CD8-positive, alpha-beta memory T cell (primary cell): ENCODE measurements around the gene IL1RAPL1. TPM values are rescaled to one million over a fixed set of nuclear protein-coding genes. Genes with fewer than 3 reads are reported as not detected.
A peak's percentile ranks its signal among the peaks of the same experiment; 100 is the strongest.

Source experiments
- CTCF ChIA-PET: fragments of 350-600 bp; sonication (Branson Sonifier 250); formaldehyde crosslinking; loops from one replicate; lab custom pipeline; 2021; ENCODE audit warnings: antibody characterized with exemption; lab: Charles Lee
- POLR2A ChIA-PET: fragments of 350-600 bp; sonication (Branson Sonifier 250); formaldehyde crosslinking; loops from one replicate; lab custom pipeline; 2021; ENCODE audit warnings: antibody characterized with exemption; lab: Charles Lee
- DNase-seq, 5 donors: peaks; one replicate each; pipeline versions ENCODE4 v3.0.0 to v3.0.0-alpha.2; 2020 to 2022; ENCODE audit warnings: mixed read lengths in 1 of 5
- H3K27ac ChIP-seq: one replicate; pipeline ENCODE4 v1.7.0; 2013; ENCODE audit warnings: low read depth, mild to moderate bottlenecking, low read length, moderate library complexity
- H3K27me3 ChIP-seq: 2 replicates; pipeline ENCODE4 v1.7.0; 2013; ENCODE audit warnings: low read length, mild to moderate bottlenecking; ENCODE audit not compliant: insufficient read depth, poor library complexity, severe bottlenecking
- H3K36me3 ChIP-seq: 2 replicates; pipeline ENCODE4 v1.7.0; 2013; ENCODE audit warnings: mild to moderate bottlenecking, low read length, moderate library complexity; ENCODE audit not compliant: insufficient read depth
- H3K4me1 ChIP-seq: 2 replicates; pipeline ENCODE4 v1.7.0; 2013; ENCODE audit warnings: mild to moderate bottlenecking, low read length, moderate library complexity; ENCODE audit not compliant: insufficient read depth
- H3K4me3 ChIP-seq: 2 replicates; pipeline ENCODE4 v1.7.0; 2013; ENCODE audit warnings: mild to moderate bottlenecking, low read length
- H3K9me3 ChIP-seq: 2 replicates; pipeline ENCODE4 v1.7.0; 2013; ENCODE audit warnings: mild to moderate bottlenecking, low read length
- H3K27ac Mint-ChIP-seq, 8 donors: one replicate each; pipeline ENCODE4 v1.8.0; 2020 to 2021; ENCODE audit warnings: mixed read lengths in 8 of 8, mild to moderate bottlenecking in 6 of 8, inconsistent platforms in 3 of 8, moderate library complexity in 3 of 8
- H3K27me3 Mint-ChIP-seq, 2 donors: one replicate each; pipeline ENCODE4 v1.8.0; 2020 to 2021; ENCODE audit warnings: mixed read lengths in 2 of 2, mild to moderate bottlenecking in 1 of 2, moderate library complexity in 1 of 2
- H3K36me3 Mint-ChIP-seq, 3 donors: one replicate each; pipeline ENCODE4 v1.8.0; 2020 to 2021; ENCODE audit warnings: mixed read lengths in 3 of 3, inconsistent platforms in 1 of 3, mild to moderate bottlenecking in 1 of 3
- H3K4me1 Mint-ChIP-seq, 3 donors: one replicate each; pipeline ENCODE4 v1.8.0; 2020 to 2021; ENCODE audit warnings: mixed read lengths in 3 of 3, inconsistent platforms in 1 of 3, mild to moderate bottlenecking in 1 of 3
- H3K4me3 Mint-ChIP-seq, 7 donors: one replicate each; pipeline ENCODE4 v1.8.0; 2020 to 2021; ENCODE audit warnings: mixed read lengths in 7 of 7, mild to moderate bottlenecking in 6 of 7, moderate library complexity in 4 of 7, inconsistent platforms in 2 of 7
- H3K9me3 Mint-ChIP-seq, 5 donors: one replicate each; pipeline ENCODE4 v1.8.0; 2020 to 2022; ENCODE audit warnings: mixed read lengths in 5 of 5, mild to moderate bottlenecking in 3 of 5, moderate library complexity in 2 of 5, inconsistent platforms in 1 of 5
- polyA plus RNA-seq: library from polyadenylated mRNA; unstranded; fragments of 300-500 nt; fragmentation: Illumina TruSeq; gene quantifications from one replicate; pipeline ENCODE4 v1.2.3, GENCODE V29; 2021
- total RNA-seq, 2 experiments: library from RNA; stranded (reverse); gene quantifications; one replicate each; pipeline ENCODE4 v1.2.3, GENCODE V29; 2021

IL1RAPL1 gene
- total and polyA plus RNA-seq, 3 experiments from 2014 or later = not detected

DNA sequence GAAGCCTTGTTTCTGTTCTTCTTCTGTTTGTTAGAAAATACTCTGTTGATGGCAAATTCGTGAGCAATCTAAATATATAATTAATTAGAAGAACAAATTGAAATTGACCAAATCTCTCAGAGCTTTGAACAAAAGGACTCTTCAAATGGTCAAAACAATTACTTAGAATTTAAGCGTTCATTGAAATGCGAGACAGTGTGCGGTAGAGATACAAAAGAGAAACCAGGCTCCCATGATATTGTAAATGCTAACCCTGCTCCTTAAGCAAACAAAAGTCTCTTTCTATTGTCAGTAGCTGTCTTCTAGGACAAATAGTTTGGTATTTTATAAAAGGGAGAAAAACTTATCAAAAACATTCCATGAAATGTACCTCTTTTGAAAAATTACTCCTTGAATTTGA lies 1174.8 kb downstream of the IL1RAPL1 start:
- ChIA-PET CTCF (no interaction called here), POLR2A (no interaction called here)
- H3K4me3 ChIP-seq = no peak overlapping the region
- Mint-ChIP-seq H3K27ac (no peak overlapping the region), H3K27me3 (no peaks in the 10 kb centered on the region), H3K4me1 (no peaks in the 10 kb centered on the region), H3K4me3 (no peak overlapping the region), H3K36me3 (no peaks in the 10 kb centered on the region), H3K9me3 (peaks cover 0 to 2% (median 0%) of the 10 kb centered on the region in 5 donors)
- no peaks in the 10 kb centered on the region for H3K4me1 ChIP-seq
- no peaks in the 10 kb centered on the region for H3K9me3 ChIP-seq
- H3K27ac ChIP-seq = no peak overlapping the region
- no peaks in the 10 kb centered on the region for H3K36me3 ChIP-seq
- DNase-seq = no peak
- no peaks in the 10 kb centered on the region for H3K27me3 ChIP-seq

DNA sequence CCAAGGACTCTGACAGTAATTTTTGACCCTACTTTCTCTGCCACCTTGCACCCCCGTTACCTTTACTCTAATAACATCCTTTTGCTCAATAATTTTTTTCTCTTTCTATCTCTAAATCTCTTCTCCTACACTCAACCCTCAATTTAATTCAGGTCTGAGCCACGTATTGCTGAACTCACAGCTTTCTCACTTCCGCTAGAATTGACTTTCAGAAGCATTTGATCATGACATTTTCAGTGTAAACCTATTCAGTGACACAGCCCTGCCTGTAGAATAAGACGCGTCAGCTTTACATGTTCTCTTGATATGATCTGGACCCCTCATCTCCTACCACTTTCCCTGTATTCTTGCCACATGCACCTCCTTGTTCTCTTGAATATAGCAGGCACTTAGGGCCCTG lies 1188.6 kb downstream of the IL1RAPL1 start:
- no peak overlapping the region for H3K27ac ChIP-seq
- Mint-ChIP-seq H3K27me3 (peaks cover 0 to 2% of the 10 kb centered on the region in 2 donors), H3K4me3 (no peak overlapping the region), H3K4me1 (no peaks in the 10 kb centered on the region), H3K27ac (peak overlapping the region in 1 of 8 donors; percentile 64), H3K36me3 (no peaks in the 10 kb centered on the region), H3K9me3 (peaks cover 0 to 3% (median 0%) of the 10 kb centered on the region in 5 donors)
- H3K4me3 ChIP-seq = no peak overlapping the region
- CTCF ChIA-PET = no interaction called here
- H3K36me3 ChIP-seq = no peaks in the 10 kb centered on the region
- no peaks in the 10 kb centered on the region for H3K27me3 ChIP-seq
- no peaks in the 10 kb centered on the region for H3K9me3 ChIP-seq
- POLR2A ChIA-PET = no interaction called here
- DNase-seq = no peak
- H3K4me1 ChIP-seq = no peaks in the 10 kb centered on the region

DNA sequence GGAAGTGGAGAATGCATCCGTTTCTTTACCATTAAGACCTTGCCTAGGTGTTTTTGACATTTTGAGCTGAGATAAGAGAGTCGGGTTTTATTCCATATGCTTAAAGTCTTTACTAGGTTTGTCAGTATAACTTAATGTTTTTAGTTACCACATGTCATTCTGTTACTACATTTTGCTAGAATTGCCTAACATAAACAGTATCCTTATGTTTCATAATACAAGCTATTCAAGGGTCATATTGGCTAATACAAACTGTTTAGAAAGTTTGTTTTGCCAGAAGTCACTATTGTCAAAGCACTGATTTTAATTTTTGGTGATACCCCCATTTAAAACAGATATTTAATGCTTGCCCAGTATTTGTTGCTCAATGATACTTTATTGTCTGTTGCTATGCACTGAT lies 1200.4 kb downstream of the IL1RAPL1 start:
- no peak for DNase-seq
- no peak overlapping the region for H3K27ac Mint-ChIP-seq
- H3K4me3 ChIP-seq = no peak overlapping the region
- no peak overlapping the region for H3K4me3 Mint-ChIP-seq
- peaks cover under 1 to 4% (median 1%) of the 10 kb centered on the region in 5 donors for H3K9me3 Mint-ChIP-seq
- H3K4me1 ChIP-seq = no peaks in the 10 kb centered on the region
- ChIA-PET POLR2A (no interaction called here), CTCF (no interaction called here)
- H3K27ac ChIP-seq = no peak overlapping the region
- no peaks in the 10 kb centered on the region for H3K4me1 Mint-ChIP-seq
- H3K9me3 ChIP-seq = no peaks in the 10 kb centered on the region
- no peaks in the 10 kb centered on the region for H3K27me3 ChIP-seq
- H3K36me3 Mint-ChIP-seq = no peaks in the 10 kb centered on the region
- no peaks in the 10 kb centered on the region for H3K36me3 ChIP-seq
- peaks cover 0 to 1% of the 10 kb centered on the region in 2 donors for H3K27me3 Mint-ChIP-seq

DNA sequence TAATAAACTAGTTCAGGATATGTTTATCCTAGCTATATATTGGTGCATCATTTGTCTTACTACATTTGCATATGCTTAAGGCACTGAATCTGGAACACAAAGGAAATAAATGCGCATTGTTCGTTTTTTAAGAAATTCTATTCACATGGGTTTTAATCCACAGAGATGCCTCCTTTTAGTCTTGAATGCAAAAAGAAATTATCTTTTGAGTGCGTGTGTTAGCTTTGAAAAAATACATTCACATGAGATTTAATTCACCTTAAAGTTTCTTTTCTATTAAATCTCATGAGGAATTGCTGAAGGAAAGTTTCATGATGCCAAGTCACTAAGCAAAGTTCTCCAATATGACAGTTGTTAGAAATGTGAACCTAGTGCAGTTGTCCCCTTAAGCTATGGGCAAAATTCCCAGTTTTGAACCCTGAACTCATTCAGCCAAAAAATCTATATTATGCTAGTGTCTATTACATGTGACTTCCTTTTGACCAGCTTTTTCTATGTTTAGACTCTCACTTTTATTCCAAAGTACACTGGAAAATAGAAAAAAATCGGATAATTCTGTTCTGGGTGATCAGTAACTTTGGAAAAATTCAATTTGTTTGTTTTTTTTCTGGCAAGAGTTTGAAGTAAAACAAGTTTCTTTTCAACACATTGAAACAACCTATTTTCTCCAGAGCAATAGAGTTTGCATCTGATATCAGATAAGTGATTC lies 1201.9 kb downstream of the IL1RAPL1 start:
- H3K27me3 Mint-ChIP-seq = peaks cover 0 to 1% of the 10 kb centered on the region in 2 donors
- DNase-seq = no peak
- H3K4me3 ChIP-seq = no peak overlapping the region
- no peaks in the 10 kb centered on the region for H3K4me1 Mint-ChIP-seq
- no peaks in the 10 kb centered on the region for H3K27me3 ChIP-seq
- POLR2A ChIA-PET = no interaction called here
- no peak overlapping the region for H3K27ac Mint-ChIP-seq
- no peaks in the 10 kb centered on the region for H3K36me3 Mint-ChIP-seq
- CTCF ChIA-PET = no interaction called here
- H3K27ac ChIP-seq = no peak overlapping the region
- no peaks in the 10 kb centered on the region for H3K9me3 ChIP-seq
- no peaks in the 10 kb centered on the region for H3K36me3 ChIP-seq
- no peaks in the 10 kb centered on the region for H3K4me1 ChIP-seq
- peaks cover 0 to 4% (median 0%) of the 10 kb centered on the region in 5 donors for H3K9me3 Mint-ChIP-seq
- H3K4me3 Mint-ChIP-seq = no peak overlapping the region

DNA sequence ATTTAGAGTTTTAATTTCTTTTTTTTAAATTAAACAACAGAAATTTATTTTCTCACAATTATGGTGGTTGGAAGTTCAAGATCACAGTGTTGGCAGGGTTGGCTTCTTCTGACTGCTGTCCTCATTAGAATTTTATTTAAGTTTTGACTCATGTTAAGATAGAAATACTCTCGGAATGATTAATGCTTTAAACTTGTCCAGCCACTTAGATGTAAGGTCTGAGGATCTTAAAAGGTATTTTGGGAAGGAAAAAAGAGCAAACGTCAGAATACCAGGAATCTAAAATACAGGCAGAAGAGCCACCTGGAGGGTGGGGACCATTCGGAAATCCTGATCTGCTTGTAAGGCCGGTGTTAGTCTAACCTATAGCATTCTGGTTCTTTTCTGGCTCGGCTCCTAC lies 1205.1 kb downstream of the IL1RAPL1 start:
- POLR2A ChIA-PET = no interaction called here
- H3K36me3 Mint-ChIP-seq = no peaks in the 10 kb centered on the region
- Histone ChIP-seq H3K4me1 (no peaks in the 10 kb centered on the region), H3K27me3 (no peaks in the 10 kb centered on the region), H3K4me3 (no peak overlapping the region), H3K27ac (no peak overlapping the region), H3K9me3 (no peaks in the 10 kb centered on the region), H3K36me3 (no peaks in the 10 kb centered on the region)
- no peak overlapping the region for H3K4me3 Mint-ChIP-seq
- DNase-seq = no peak
- H3K27me3 Mint-ChIP-seq = no peaks in the 10 kb centered on the region
- H3K4me1 Mint-ChIP-seq = no peaks in the 10 kb centered on the region
- H3K9me3 Mint-ChIP-seq = peaks cover 0 to 4% (median 3%) of the 10 kb centered on the region in 5 donors
- CTCF ChIA-PET = no interaction called here
- no peak overlapping the region for H3K27ac Mint-ChIP-seq

DNA sequence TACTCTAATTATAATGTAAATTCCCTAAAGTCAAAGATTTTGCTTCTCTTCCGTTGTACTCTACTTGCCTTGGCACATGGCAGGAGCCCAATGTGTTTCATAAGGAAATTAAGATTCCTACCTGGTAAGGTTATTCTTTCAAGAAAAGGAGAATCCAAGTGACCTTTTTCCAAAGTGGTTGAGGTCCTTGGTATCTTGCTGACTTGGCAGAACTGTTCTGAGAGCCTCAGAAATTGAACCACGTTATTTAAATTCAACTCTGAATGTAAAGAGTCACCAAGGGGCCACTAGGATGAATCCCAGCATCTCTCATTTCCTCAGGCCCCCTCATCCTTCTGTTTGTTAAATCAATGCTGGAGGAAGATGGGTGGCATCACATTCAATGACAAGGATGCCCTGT lies 1209.9 kb downstream of the IL1RAPL1 start:
- POLR2A ChIA-PET = no interaction called here
- Mint-ChIP-seq H3K9me3 (peaks cover 0 to 6% (median 0%) of the 10 kb centered on the region in 5 donors), H3K4me3 (no peak overlapping the region), H3K4me1 (no peaks in the 10 kb centered on the region), H3K36me3 (no peaks in the 10 kb centered on the region), H3K27me3 (no peaks in the 10 kb centered on the region), H3K27ac (no peak overlapping the region)
- DNase-seq = no peak
- H3K27me3 ChIP-seq = no peaks in the 10 kb centered on the region
- H3K4me1 ChIP-seq = no peaks in the 10 kb centered on the region
- H3K9me3 ChIP-seq = no peaks in the 10 kb centered on the region
- H3K27ac ChIP-seq = no peak overlapping the region
- no peaks in the 10 kb centered on the region for H3K36me3 ChIP-seq
- H3K4me3 ChIP-seq = no peak overlapping the region
- CTCF ChIA-PET = no interaction called here

GRCh38 chrX:29798469-29798868 lies 1211.2 kb downstream of the IL1RAPL1 start:
- POLR2A ChIA-PET = no interaction called here
- H3K36me3 Mint-ChIP-seq = no peaks in the 10 kb centered on the region
- Histone ChIP-seq H3K27ac (no peak overlapping the region), H3K27me3 (no peaks in the 10 kb centered on the region), H3K36me3 (no peaks in the 10 kb centered on the region), H3K4me1 (no peaks in the 10 kb centered on the region), H3K4me3 (no peak overlapping the region), H3K9me3 (no peaks in the 10 kb centered on the region)
- no peak overlapping the region for H3K4me3 Mint-ChIP-seq
- no peak overlapping the region for H3K27ac Mint-ChIP-seq
- H3K4me1 Mint-ChIP-seq = no peaks in the 10 kb centered on the region
- no peaks in the 10 kb centered on the region for H3K27me3 Mint-ChIP-seq
- peaks cover 0 to 6% (median 0%) of the 10 kb centered on the region in 5 donors for H3K9me3 Mint-ChIP-seq
- no peak for DNase-seq
- CTCF ChIA-PET = no interaction called here

DNA sequence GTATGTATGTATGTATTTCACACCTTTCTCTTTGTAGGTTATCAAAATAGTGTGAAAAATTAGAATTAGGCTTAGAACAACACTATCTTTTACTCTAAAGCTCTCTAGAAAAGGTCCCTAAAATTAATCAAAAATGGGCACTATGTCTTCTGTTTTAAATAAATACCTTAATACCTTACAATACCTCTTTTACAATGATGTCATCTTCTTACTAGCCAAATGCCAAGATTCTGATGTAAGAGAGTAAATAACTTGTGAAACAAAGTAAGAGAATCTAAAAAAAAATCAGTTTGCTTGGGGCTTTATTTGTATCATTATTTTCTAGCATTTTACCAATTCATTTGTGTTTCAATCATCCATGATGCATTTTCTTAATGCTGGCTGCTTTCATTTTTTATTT lies 1225.9 kb downstream of the IL1RAPL1 start:
- H3K4me3 ChIP-seq = no peak overlapping the region
- peaks cover 0 to 1% (median 0%) of the 10 kb centered on the region in 3 donors for H3K36me3 Mint-ChIP-seq
- H3K27me3 ChIP-seq = no peaks in the 10 kb centered on the region
- no peaks in the 10 kb centered on the region for H3K4me1 Mint-ChIP-seq
- no peak overlapping the region for H3K4me3 Mint-ChIP-seq
- no peaks in the 10 kb centered on the region for H3K36me3 ChIP-seq
- ChIA-PET POLR2A (no interaction called here), CTCF (no interaction called here)
- H3K27ac ChIP-seq = no peak overlapping the region
- H3K9me3 Mint-ChIP-seq = peaks cover 0 to 9% (median 0%) of the 10 kb centered on the region in 5 donors
- peaks cover 0 to 2% of the 10 kb centered on the region in 2 donors for H3K27me3 Mint-ChIP-seq
- H3K9me3 ChIP-seq = no peaks in the 10 kb centered on the region
- H3K27ac Mint-ChIP-seq = no peak overlapping the region
- no peaks in the 10 kb centered on the region for H3K4me1 ChIP-seq
- DNase-seq = no peak
